MM.1S (cell line): ENCODE data around the gene ACADL.

Experiments
- EZH2phosphoT487 ChIP-seq: fragments of 300-600 bp; sonication (generic); IDR thresholded peaks from 2 replicates; pipeline ENCODE4 v1.6.1; 2018; ENCODE audit warnings: antibody characterized with exemption, low read length
- TF ChIP-seq, protein P1 (sequence below): fragments of 300-600 bp; sonication (generic); IDR thresholded peaks from 2 replicates; pipeline ENCODE4 v1.5.1; 2016; ENCODE audit warnings: antibody characterized with exemption, low read length, mixed read lengths

DNA sequence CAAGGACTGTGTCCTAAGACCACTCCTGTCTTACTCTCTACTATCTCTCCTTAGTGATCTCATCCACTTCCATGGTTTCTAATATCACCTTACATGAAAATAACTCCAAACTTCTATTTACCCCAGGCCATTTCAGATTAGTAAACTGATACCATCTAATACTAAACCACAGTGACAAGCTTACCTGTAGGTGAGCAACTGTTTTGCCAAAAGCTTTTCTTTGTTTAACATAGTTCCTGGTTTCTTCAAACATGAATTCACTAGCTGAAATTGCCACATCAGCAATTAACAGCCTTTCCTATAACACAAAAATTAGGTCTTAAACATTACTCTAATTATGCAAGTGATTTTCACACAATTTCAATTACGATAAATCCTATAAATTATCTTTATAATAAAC lies 22.1 kb downstream of the ACADL start:
- TF ChIP-seq, protein P1, sequence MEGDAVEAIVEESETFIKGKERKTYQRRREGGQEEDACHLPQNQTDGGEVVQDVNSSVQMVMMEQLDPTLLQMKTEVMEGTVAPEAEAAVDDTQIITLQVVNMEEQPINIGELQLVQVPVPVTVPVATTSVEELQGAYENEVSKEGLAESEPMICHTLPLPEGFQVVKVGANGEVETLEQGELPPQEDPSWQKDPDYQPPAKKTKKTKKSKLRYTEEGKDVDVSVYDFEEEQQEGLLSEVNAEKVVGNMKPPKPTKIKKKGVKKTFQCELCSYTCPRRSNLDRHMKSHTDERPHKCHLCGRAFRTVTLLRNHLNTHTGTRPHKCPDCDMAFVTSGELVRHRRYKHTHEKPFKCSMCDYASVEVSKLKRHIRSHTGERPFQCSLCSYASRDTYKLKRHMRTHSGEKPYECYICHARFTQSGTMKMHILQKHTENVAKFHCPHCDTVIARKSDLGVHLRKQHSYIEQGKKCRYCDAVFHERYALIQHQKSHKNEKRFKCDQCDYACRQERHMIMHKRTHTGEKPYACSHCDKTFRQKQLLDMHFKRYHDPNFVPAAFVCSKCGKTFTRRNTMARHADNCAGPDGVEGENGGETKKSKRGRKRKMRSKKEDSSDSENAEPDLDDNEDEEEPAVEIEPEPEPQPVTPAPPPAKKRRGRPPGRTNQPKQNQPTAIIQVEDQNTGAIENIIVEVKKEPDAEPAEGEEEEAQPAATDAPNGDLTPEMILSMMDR, result no peak
- no peak for TF ChIP-seq EZH2phosphoT487
